HCT116 (cell line): ENCODE results near the gene GIMAP6. TPM values are rescaled to one million over a fixed set of nuclear protein-coding genes. Genes with fewer than 3 reads are reported as not detected.

ENCODE experiments used
- ATAC-seq: fragments of 200-7000 bp; cut with Tn5 transposase; 2 replicates; pipeline ENCODE4 v1.9.1; 2020; ENCODE audit warnings: mild to moderate bottlenecking, moderate library complexity
- BruUV-seq: library from RNA; stranded (reverse); fragments of 400-500 nt; replicated peaks from 2 replicates; lab custom pipeline; 2021; lab: Mats Ljungman, UMichigan
- CTCF ChIA-PET: fragments of 300-600 bp; sonication (Branson Sonifier 250); formaldehyde crosslinking; loops from one replicate; lab custom pipeline; 2021; ENCODE audit warnings: antibody characterized with exemption; lab: Charles Lee
- POLR2A ChIA-PET: fragments of 300-600, 350-600 bp; sonication (Branson Sonifier 250); formaldehyde crosslinking; loops from one replicate; lab custom pipeline; 2021; ENCODE audit warnings: antibody characterized with exemption; lab: Charles Lee
- RAD21 ChIA-PET, 2 experiments: fragments of 300-600 bp; sonication (Branson Sonifier 250); formaldehyde crosslinking; loops; one replicate each; lab custom pipeline; 2023; ENCODE audit warnings: low total read pairs in 2 of 2; ENCODE audit not compliant: uncharacterized antibody in 2 of 2, unreplicated experiment in 2 of 2, low non-redundant PET in 1 of 2; lab: Charles Lee
- DNase-seq: peaks from one replicate; pipeline ENCODE4 v3.0.0-alpha.2; 2010; ENCODE audit warnings: low read depth, low spot score
- H2AFZ ChIP-seq: fragments of 200-600 bp; shearing (Covaris generic), sonication (generic); 2 replicates; pipeline ENCODE4 v1.6.1; 2017; ENCODE audit warnings: low read depth, mixed run types, mixed read lengths, antibody characterized with exemption, low read length; ENCODE audit not compliant: poor library complexity, severe bottlenecking
- H3K27ac ChIP-seq: 2 replicates; pipeline ENCODE4 v1.5.1; 2012; ENCODE audit warnings: low read depth, low read length
- H3K27me3 ChIP-seq: fragments of 200-600 bp; sonication (generic); 2 replicates; pipeline ENCODE4 v1.6.1; 2016; ENCODE audit warnings: mixed run types, low read length, mixed read lengths; ENCODE audit not compliant: insufficient read depth
- H3K36me3 ChIP-seq, 2 experiments: fragments of 200-500 bp in 1 of 2; fragments of 200-600 bp in 1 of 2; sonication (Bioruptor generic) in 1 of 2; sonication (generic) in 1 of 2; 2 replicates each; pipeline versions ENCODE4 v1.5.1 to v1.6.1; 2014 to 2016; ENCODE audit warnings: low read length in 2 of 2, inconsistent platforms in 1 of 2, mixed read lengths in 1 of 2, mixed run types in 1 of 2; ENCODE audit not compliant: insufficient read depth in 2 of 2, control insufficient read depth in 1 of 2
- H3K4me1 ChIP-seq, 2 experiments: fragments of 200-600 bp in 1 of 2; sonication (generic) in 1 of 2; 2 replicates each; pipeline versions ENCODE4 v1.5.1 to v1.6.1; 2012 to 2017; ENCODE audit warnings: low read length in 2 of 2, inconsistent platforms in 1 of 2, mild to moderate bottlenecking in 1 of 2, mixed read lengths in 1 of 2, mixed run types in 1 of 2, moderate library complexity in 1 of 2; ENCODE audit not compliant: insufficient read depth in 2 of 2, control insufficient read depth in 1 of 2
- H3K4me2 ChIP-seq: fragments of 200-600 bp; sonication (generic); 2 replicates; pipeline ENCODE4 v1.6.1; 2017; ENCODE audit warnings: mixed run types, low read length, mixed read lengths
- H3K4me3 ChIP-seq, 2 experiments: fragments of 200-600 bp in 1 of 2; sonication (generic) in 1 of 2; replicated peaks in 1 of 2; 2 replicates each; pipeline ENCODE4 v1.5.1; 2011 to 2016; ENCODE audit warnings: low read length in 2 of 2, control low read depth in 1 of 2, low read depth in 1 of 2, mild to moderate bottlenecking in 1 of 2, mixed read lengths in 1 of 2, mixed run types in 1 of 2
- H3K79me2 ChIP-seq: fragments of 200-600 bp; sonication (generic); 2 replicates; pipeline ENCODE4 v1.6.1; 2017; ENCODE audit warnings: mild to moderate bottlenecking, mixed run types, low read length, moderate library complexity, mixed read lengths; ENCODE audit not compliant: insufficient read depth
- H3K9ac ChIP-seq: fragments of 200-600 bp; sonication (generic); 2 replicates; pipeline ENCODE4 v1.6.1; 2016; ENCODE audit warnings: low read length, mixed read lengths
- H3K9me2 ChIP-seq: fragments of 200-600 bp; sonication (generic), shearing (Covaris generic); 2 replicates; pipeline ENCODE4 v1.6.1; 2017; ENCODE audit warnings: mixed run types, mild to moderate bottlenecking, moderate library complexity; ENCODE audit not compliant: insufficient read depth
- H3K9me3 ChIP-seq, 2 experiments: fragments of 200-500 bp in 1 of 2; fragments of 200-600 bp in 1 of 2; sonication (Bioruptor generic) in 1 of 2; sonication (generic) in 1 of 2; 2 replicates each; pipeline ENCODE4 v1.6.1; 2014 to 2017; ENCODE audit warnings: low read length in 2 of 2, mixed read lengths in 2 of 2, inconsistent platforms in 1 of 2, low read depth in 1 of 2, mild to moderate bottlenecking in 1 of 2, mixed run types in 1 of 2, moderate library complexity in 1 of 2; ENCODE audit not compliant: control insufficient read depth in 1 of 2, insufficient read depth in 1 of 2
- H4K20me1 ChIP-seq: fragments of 200-600 bp; sonication (generic), shearing (Covaris generic); 2 replicates; pipeline ENCODE4 v1.6.1; 2017; ENCODE audit warnings: mixed run types, mild to moderate bottlenecking, moderate library complexity; ENCODE audit not compliant: insufficient read depth
- CBX3 ChIP-seq: IDR thresholded peaks from 2 replicates; pipeline ENCODE4 v1.6.1; 2012; ENCODE audit warnings: low read depth
- CEBPB ChIP-seq: IDR thresholded peaks from 2 replicates; pipeline ENCODE4 v1.6.1; 2012; ENCODE audit warnings: low read depth
- CTCF ChIP-seq, 3 experiments: fragments of 200-600 bp in 1 of 3; sonication (generic) in 1 of 3; IDR thresholded peaks in 2 of 3; conservative IDR thresholded peaks in 1 of 3; 2 replicates each; pipeline ENCODE4 v1.5.1; 2012 to 2017; ENCODE audit warnings: low read depth in 2 of 3, low read length in 2 of 3, antibody characterized with exemption in 1 of 3, borderline replicate concordance in 1 of 3, control low read depth in 1 of 3, mild to moderate bottlenecking in 1 of 3, mixed read lengths in 1 of 3, mixed run types in 1 of 3, moderate library complexity in 1 of 3; ENCODE audit not compliant: insufficient read depth in 1 of 3
- ELF1 ChIP-seq: IDR thresholded peaks from 2 replicates; pipeline ENCODE4 v1.6.1; 2012; ENCODE audit warnings: low read depth, borderline replicate concordance
- FOSL1 ChIP-seq: IDR thresholded peaks from 2 replicates; pipeline ENCODE4 v1.6.1; 2012; ENCODE audit warnings: low read depth
- JUND ChIP-seq: IDR thresholded peaks from 2 replicates; pipeline ENCODE4 v1.6.1; 2012
- MAX ChIP-seq: IDR thresholded peaks from 2 replicates; pipeline ENCODE4 v1.6.1; 2012
- POLR2A ChIP-seq: IDR thresholded peaks from 2 replicates; pipeline ENCODE4 v1.7.0; 2011; ENCODE audit warnings: borderline replicate concordance; ENCODE audit not compliant: insufficient read depth, insufficient read length; ENCODE audit errors: extremely low read depth
- POLR2AphosphoS5 ChIP-seq: IDR thresholded peaks from 2 replicates; pipeline ENCODE4 v1.6.1; 2011; ENCODE audit warnings: mild to moderate bottlenecking, low read depth, low read length, moderate library complexity
- RAD21 ChIP-seq: IDR thresholded peaks from 2 replicates; pipeline ENCODE4 v1.6.1; 2012; ENCODE audit warnings: low read depth, mild to moderate bottlenecking
- REST ChIP-seq: IDR thresholded peaks from 2 replicates; pipeline ENCODE4 v1.6.1; 2012; ENCODE audit warnings: low read depth
- SP1 ChIP-seq: IDR thresholded peaks from 2 replicates; pipeline ENCODE4 v1.6.1; 2012; ENCODE audit warnings: low read depth
- YY1 ChIP-seq: IDR thresholded peaks from 2 replicates; pipeline ENCODE4 v1.6.1; 2011; ENCODE audit warnings: low read length, low read depth, moderate library complexity, mild to moderate bottlenecking; ENCODE audit not compliant: insufficient replicate concordance; ENCODE audit errors: extremely low read depth
- ZBTB33 ChIP-seq: IDR thresholded peaks from 2 replicates; pipeline ENCODE4 v1.6.1; 2011; ENCODE audit warnings: mild to moderate bottlenecking, low read length, moderate library complexity; ENCODE audit not compliant: insufficient replicate concordance; ENCODE audit errors: extremely low read depth
- ZFX ChIP-seq: fragments of 450-650 bp; IDR thresholded peaks from 2 replicates; pipeline ENCODE4 v1.6.1; 2017
- ZNF274 ChIP-seq: fragments of 200-500 bp; sonication (Bioruptor generic); IDR thresholded peaks from 2 replicates; pipeline ENCODE4 v1.6.1; 2014; ENCODE audit warnings: mild to moderate bottlenecking, low read depth, low read length, inconsistent platforms
- intact Hi-C: fragments of 100-400 bp; cut with micrococcal nuclease; formaldehyde crosslinking; loops from 2 replicates; pipeline ENCODE4 v1.10.0; 2022
- total RNA-seq: library from RNA; stranded (reverse); gene quantifications from one replicate; pipeline ENCODE4 v1.2.1, GENCODE V29; 2021; ENCODE audit not compliant: unreplicated experiment

GIMAP6 gene
- total RNA-seq, 1 experiment from 2014 or later: 0.12 TPM

GRCh38 chr7:150585199-150585598, 47.0 kb downstream of the GIMAP6 start:
- peaks cover 17% of the 10 kb centered on the region for H3K27me3 ChIP-seq
- BruUV-seq: no TSS peak
- no peaks in the 10 kb centered on the region for H3K79me2 ChIP-seq
- no peaks in the 10 kb centered on the region for H3K4me1 ChIP-seq
- H3K27ac ChIP-seq: no peak overlapping the region
- POLR2A ChIA-PET: no interaction called here
- H3K4me3 ChIP-seq: no peak overlapping the region
- no peaks in the 10 kb centered on the region for H3K36me3 ChIP-seq
- intact Hi-C loops: no loop called here
- H3K4me2 ChIP-seq: no peak overlapping the region
- no peak for ATAC-seq
- CTCF ChIA-PET: no interaction called here
- TF ChIP-seq FOSL1 (no peak), CTCF (IDR thresholded peaks at IDR 0.05 in 2 of 3, conservative IDR thresholded peaks at IDR 0.05 in 1 of 3; ENCODE audit: borderline replicate concordance in 1 of 3, insufficient read depth in 1 of 3, low read depth in 2 of 3, low read length in 2 of 3) (no peak), CEBPB (no peak), REST (no peak), SP1 (no peak), MAX (no peak), POLR2A (no peak), ZBTB33 (no peak), YY1 (no peak), RAD21 (no peak), ELF1 (no peak), POLR2AphosphoS5 (no peak), ZFX (no peak), CBX3 (no peak), ZNF274 (no peak), JUND (no peak)
- DNase-seq: no peak
- H2AFZ ChIP-seq: no peak overlapping the region
- H3K9ac ChIP-seq: no peak overlapping the region
- H3K9me3 ChIP-seq: no peaks in the 10 kb centered on the region
- no peaks in the 10 kb centered on the region for H4K20me1 ChIP-seq
- RAD21 ChIA-PET: no interaction called here
- no peaks in the 10 kb centered on the region for H3K9me2 ChIP-seq
